GM19455 (cell line): ENCODE results near the gene UCHL3.
A peak's percentile ranks its signal among the peaks of the same experiment; 100 is the strongest.

Experiments
- ATAC-seq: cut with Tn5 transposase; IDR thresholded peaks from one replicate; pipeline ENCODE4 v1.9.1; 2021; ENCODE audit not compliant: unreplicated experiment

Gene UCHL3

DNA sequence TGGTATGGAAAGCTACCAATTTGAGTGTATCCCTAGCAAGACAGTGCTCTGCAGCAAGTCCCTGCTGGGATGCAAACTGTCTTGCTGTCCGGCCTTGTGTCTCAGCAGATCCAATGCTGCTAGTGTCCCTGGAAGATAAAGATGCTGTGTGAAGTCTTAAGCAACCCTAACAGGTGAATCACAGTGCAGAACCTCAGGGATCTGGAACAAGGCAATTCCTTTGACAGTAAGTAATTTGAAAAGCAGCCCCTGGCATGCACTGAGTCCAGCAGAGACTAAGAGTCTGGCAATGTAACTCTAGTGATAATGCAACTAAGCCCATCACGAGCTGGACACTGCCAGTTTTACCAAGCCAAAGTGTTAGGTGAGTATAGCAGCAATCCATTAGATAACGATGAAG, 1.7 kb upstream of the UCHL3 start:
- ATAC-seq: no peak

DNA sequence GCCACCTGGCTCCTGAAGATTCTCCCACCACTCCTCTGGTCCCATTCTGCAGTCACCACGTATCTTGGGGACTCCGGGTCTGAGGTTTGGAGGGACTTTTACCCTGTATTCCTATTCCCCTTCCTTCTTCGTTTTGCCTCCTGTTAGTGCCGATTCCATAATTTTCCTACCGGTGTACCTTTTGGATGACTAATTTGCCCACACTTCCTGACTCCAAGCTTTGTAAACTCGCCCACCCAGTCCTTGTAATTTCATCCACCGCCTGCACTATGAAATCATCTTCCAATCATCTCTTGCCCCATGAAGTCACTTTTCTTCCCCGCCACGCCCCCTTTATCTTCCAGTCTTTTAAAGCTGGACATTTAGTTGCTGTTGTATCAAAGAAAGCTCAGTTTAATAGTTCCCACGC, 572 bp downstream of the UCHL3 start:
- ATAC-seq: peak; percentile 8

DNA sequence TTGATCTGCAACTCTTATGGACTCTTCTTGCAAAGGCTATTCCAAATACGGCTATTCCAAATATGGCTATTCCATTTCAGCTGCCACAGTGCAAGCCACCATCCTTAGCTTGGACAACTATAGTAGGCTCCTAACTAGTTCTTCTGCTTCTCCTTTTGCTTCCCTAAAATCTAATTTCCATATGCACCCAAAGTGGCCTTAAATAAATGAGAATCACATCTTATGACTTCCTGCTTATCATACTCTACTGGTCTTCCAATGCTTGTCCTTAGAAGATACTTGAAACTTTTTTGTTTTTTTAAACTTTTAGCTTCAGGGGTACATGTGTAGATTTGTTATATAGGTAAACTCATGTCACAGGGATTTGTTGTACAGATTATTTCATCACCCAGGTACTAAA, 4.9 kb downstream of the UCHL3 start:
- ATAC-seq: no peak

DNA sequence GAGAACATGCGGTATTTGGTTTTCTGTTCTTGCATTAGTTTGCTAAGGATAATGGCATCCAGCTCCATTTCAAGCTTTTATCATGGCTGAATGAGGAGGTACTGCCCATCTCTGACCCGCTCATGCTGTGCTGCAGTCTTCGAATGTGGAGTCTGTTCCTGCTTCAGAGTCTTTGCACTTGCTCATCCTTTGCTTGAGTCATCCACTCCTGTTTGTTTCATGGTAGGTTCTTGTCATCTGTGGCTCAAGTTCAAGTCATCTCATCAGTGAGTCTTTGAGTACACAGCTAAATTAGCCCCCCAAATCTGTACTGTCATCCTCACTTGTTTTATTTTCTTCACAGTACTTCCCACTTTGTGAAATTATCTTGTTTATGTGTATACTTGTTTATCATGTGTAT, 5.4 kb downstream of the UCHL3 start:
- no peak for ATAC-seq

DNA sequence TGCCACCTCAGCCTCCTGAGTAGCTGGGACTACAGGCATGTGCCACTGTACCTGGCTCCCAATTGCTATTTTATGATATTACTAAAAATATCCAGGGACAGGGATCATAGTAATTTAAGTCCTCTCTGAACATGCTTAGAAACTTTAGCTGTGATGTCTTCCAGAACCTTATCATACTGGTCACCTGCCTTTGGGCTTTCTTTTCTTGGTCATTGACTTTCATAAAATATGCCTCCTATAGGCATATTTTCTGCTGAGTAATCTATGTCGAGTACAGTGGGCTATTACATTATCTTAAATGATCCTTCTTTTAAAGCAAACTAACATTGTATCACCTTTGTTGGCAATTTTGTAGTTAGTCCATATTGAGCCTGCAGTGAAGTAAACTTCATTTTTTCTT, 6.2 kb downstream of the UCHL3 start:
- no peak for ATAC-seq

DNA sequence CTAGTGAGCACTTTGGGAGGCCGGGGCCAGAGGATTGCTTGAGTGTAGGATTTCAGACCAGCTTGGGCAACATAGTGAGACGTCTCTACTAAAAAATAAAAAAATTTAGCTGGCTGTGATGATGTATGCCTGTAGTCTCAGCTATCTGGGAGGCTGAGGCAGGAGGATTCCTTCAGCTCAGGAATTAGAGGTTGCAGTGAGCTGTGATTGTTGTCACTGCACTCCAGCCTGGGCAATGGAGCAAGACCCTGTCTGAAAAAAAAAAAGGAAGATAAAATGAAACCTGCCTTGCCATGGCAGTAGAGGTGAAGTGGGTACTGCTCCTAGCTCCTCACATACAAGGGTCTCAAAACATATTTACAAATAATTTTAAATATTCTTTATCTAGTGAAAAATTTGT, 7.4 kb downstream of the UCHL3 start:
- ATAC-seq: no peak

DNA sequence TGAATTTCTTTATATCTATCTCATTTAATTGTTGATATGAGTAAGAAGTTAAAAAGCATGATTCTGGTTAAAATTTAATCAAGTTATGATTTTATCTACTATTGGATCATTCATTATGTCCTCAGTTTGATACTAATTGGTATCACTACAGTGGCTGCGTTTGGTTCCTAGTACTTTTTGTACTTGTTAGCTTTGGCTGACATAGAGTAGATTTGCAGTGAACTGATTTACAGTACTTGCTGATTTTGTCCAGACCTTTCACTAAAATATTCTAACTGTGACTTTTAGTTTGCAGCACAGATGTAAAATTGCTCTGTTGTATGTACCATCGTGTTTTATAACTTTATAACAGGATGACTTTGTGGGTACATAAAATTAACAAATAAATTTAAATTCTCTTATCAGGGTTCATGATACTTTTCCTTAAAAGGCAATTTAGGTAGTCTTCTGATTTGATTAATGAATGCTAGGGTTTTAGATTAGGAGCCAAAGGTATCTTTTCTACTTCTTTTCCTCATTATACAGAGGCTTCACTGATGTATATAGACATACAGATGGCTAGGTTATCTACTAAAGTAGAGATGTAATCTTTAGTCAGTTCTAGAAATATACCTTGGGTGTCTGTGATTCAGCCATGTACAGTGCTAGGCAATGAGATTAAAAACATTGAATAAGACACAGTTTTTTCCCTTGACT, 8.7 kb downstream of the UCHL3 start:
- ATAC-seq: no peak

DNA sequence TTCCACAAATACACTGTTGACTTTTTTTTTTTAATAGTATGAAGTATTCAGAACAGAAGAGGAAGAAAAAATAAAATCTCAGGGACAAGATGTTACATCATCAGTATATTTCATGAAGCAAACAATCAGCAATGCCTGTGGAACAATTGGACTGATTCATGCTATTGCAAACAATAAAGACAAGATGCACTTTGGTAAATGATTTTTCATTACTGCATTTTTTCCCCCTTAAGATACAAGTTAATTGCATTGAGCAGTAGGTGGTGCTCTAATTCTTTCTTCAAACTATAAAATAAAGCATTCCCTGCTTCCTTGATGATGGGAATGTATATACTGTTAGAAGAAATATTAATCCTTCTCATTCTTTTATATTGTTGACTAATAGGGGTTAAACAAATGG, 17.1 kb downstream of the UCHL3 start:
- ATAC-seq: no peak

DNA sequence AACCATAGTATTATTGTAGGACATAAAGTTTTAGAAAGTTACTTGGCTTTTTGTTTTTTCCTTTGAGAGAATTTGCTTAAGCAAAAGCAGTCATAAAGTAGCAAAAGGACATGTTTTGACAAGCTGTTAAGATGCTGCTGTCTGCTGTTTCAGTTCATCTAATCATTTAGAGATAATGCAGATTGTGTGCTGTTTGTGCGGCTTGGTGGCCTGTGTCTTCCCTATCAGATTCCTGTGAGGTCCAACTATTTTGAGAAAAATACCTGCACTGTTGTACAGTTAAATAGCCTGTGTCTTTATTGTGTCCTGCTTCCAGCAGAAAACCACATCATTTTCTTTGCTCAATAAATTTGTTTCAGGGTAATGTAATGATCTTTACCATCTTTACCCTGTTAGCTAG, 20.0 kb downstream of the UCHL3 start:
- no peak for ATAC-seq

DNA sequence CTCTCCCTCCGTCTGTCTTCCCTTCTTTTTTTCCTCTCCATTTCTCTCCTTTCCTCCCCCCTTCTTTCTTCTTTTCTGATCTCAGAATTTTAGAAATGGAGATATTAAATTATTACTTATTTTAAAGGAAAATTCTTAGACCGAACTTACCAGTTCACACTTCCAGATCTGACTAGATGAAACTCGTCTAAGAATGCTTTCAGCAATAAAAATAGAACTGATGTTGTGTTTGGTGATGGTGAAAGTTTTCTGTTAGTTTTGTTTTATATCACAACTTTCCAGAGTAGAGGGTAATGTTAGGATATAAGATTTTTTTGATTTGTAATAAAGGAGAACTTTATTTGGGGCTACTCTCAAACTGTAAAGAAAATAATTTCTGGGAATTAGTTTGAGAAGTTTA, 29.9 kb downstream of the UCHL3 start:
- no peak for ATAC-seq

DNA sequence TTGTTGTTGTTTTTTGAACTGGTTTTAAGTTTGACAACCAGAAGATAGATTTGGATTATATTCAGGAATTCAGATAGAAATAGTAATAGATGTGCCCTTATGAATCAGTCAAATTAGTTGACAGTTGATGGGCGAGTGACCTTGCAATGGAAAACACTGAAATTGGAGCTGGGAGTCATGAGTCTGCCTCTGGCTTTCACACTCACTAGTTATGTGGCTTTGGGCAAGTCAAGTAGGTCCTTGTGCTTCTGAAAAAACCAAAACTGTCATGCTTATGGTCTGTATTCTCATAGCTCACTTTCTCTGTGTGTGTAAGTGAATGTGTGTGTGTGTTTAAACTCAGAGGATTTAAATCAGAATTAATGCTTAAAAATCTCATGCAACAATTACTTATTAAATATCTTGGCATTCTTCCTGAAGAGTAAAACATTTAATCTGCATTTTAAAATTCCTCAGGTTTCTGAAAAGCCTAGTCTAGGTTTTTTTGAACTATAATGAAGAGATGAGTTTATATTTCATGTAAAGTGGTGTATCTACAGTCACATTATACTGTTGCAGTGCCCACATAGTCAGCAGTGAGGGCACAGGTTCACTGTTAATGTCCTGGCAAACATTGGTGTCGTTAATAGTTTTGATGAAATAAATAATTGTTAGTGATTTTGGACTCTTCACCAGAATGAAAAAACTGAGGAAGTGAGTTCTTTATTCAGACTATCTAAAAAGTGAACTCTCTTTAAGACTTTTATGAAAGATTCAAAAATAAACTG, 32.5 kb downstream of the UCHL3 start:
- no peak for ATAC-seq

DNA sequence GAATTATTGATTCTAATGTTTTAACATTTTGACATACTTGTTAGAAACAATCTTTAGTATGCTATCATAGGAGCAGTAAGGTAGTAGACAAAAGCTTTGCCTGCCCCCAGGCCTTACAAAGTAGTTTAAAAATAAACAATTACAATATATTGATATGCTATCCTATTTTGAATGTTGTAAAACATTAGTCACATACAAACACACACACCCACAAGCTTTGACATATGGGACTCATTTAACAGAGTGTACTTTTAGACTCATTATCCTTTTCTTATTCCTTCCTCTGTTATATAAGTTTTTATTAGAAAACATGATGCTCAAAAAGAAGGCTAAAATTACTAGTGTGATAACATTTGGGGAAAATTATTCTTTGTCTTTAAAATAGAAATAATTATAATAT, 33.5 kb downstream of the UCHL3 start:
- ATAC-seq: no peak

DNA sequence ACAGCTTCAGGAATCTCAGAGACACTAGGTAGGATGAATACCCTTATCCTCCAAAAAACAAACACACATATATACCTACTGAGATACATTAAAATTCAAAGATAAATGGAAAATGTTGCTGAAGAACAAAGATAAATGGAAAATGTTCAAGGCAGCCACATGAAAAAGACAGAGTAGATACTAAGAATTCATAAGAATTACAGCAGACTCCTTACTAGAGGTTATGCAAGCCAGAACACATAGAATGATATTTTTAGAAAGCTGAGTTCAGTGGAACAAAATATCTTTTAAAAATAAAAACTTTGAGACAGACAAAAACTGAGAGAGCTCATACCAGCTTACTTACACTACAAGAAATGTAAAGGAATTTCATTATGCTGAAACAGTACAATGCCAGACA, 35.6 kb downstream of the UCHL3 start:
- no peak for ATAC-seq

DNA sequence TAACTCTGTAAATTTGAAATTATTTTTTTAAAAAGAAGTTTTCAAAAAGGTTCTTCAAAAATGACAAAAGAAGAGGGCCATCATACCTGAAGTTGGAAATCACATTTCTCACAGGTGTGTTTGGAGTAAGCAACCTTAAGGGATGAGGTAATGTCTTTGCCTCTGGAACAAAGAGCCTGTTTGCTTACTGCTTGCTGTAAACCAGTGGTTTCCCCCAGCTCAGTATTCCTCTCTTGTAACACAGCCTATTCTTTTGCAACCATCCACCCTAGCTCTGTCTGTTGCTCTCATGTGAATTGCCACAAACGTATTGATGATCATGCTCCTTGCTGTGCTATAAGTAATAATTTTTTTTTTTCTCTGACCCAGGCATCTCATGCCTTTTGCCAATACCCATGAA, 38.1 kb downstream of the UCHL3 start:
- no peak for ATAC-seq

DNA sequence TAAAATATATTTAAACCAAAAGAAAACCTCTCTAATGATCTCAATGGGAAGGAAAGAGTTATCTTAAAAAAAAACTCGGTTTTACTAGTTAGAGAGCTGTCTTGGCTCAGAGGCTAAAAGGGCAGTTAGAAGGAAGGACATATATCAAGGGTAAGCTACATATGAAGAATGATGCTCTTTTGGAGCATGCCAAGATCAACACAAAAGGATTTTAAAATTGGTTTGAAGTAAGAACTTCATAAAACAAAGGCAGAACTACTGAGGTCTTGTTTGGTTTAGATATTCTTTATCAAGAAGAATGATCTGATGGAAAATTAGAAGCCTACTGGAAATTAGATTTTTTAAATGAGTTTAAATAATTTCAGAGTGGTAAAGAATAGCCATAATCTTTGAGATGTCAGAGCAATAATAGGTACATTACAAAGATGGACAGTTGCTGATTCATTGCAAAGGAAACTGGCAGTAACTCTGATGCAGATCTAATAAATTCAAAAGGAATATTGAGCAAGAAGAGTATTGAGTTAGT, 47.1 kb downstream of the UCHL3 start:
- ATAC-seq: no peak

DNA sequence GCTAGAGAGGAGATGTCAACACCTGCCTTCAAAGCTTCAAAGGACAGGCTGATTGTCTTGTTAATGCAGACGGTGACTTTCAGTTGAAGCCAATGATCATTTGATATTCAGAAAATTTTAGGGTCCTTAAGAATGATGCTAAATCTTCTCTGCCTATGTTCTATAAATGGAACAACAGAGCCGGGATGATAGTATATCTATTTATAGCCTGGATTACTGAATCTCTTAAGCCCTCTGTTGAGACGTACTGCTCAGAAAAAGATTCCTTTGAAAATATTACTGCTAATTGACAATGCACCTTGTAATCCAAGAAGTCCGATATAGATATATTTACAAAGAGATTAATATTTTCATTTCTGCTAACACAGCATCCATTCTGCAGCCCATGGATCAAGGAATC, 50.8 kb downstream of the UCHL3 start:
- no peak for ATAC-seq

DNA sequence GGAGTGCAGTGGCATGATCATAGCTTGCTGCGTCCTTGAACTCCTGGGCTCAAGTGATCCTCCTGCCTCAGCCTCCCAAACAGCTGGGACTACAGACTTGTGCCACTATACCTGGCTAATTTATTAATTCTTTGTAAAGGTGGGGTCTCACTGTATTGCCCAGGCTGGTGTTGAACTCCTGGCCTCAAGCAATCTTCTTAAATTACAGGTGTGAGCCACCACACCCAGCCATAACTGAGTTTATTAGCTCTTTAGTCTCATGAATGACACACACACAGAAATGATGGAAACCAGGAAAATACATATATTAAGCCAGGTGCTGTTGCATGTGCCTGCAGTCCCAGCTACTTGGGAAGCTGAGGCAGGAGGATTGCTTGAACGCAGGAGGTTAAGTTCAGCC, 53.4 kb downstream of the UCHL3 start:
- no peak for ATAC-seq

DNA sequence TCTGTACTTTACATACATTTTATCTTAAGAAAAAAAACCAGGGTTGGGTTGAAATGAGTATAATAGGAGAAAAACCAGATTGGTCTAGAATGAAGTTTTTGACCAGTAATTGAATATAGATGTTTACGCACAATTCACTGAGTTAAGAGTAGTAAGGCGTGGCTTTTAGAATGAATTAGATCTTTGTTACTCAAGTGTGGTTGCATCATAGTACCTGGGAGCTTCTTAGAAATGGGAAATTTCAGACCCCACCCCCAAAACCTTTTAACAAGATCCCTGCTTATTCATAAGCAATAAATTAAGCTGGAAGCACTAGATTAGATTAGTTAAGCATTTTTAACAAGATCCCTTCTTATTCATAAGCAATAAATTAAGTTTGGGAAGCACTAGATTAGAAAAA, 57.9 kb downstream of the UCHL3 start:
- no peak for ATAC-seq

DNA sequence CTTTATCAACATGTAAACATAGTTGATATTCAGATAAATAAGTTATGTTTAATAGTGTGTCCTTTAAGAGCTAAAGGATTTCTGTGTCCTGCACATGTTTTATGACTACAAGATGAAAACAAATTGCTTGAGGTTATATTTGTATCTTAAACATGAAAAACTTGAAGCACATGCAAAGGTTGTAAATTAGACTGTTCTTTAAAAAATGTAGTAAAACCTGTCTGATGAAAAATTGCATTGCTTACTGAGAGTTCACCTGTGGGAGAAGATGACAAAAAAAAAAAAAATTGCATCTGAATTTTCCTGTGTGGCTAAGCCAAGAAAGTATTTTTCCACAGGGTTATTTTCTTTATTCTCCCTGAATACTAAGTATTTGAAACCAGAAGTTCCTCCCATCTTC, 60.9 kb downstream of the UCHL3 start:
- no peak for ATAC-seq

DNA sequence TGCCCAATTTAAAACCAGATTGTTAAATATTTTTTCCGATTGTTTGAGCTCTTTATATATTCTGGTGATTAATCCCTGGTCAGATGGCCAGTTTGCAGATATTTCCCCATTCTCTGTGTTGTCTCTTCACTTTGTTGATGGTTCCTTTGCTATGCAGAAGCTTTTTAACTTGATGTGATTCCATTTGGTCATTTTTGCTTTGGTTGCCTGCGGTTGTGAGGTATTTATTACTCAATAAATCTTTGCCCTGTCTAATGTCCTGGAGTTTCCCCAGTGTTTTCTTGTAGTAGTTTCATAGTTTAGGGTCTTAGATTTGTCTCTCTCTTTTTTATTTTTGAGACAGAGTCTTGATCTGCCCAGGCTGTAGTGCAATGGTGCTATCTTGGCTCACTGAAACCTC, 62.8 kb downstream of the UCHL3 start:
- ATAC-seq: no peak

DNA sequence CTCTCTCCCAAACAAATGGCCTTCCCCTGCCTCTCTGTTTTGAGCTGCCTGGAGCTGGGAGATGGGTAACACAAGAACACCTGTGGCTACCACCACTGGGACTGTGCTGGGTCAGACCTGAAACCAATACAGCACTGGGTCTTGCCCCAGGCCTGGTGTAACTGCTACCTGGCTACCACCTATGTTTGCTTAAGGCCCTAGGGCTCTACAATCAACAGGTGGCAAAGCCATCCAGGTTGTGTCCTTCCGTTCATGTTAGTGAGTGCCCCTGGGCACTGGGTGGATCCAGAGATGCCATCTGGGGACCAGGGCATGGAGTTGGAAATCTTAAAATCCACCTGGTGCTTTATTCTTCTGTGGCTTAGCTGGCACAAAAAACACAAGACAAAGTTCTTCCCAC, 67.6 kb downstream of the UCHL3 start:
- ATAC-seq: no peak

DNA sequence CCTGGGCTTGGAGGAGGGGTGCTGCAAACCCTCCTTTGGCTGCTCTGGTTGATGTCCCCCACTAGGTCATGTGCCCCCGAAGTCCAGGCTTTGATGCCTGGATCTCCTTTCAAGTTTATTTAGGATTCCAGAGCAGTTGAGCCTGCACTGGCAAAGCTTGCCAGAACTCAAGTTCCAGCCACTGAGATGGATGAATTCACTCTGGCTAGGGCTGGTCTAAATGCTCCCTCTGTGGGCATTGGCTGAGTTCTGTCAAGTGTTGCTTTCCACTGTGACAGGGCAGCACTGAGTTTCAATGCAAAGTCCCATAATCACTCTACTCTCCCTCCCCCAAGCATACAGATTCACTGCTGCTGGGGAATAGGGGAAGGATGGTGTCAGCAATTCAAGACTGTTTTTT, 68.7 kb downstream of the UCHL3 start:
- ATAC-seq: no peak

DNA sequence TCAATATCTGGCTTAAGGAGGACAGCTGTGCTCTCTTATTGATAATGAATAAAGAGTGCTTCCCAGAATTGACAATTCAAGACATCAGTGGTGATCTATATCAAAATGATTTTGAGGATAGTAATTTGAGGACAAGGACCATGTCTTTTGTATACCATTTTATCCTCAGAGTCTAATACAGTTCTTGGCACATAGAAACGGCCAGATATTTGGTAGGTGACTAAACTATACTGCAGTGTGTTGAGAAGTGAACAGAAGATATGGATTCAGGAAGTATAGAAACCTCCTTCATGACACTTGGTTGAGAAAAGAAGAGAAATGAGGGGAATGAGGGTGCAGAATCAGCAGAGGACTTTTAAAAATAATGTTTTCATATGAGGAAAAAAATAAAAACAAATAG, 70.4 kb downstream of the UCHL3 start:
- no peak for ATAC-seq
